H1 (cell line): Measurements from ENCODE around the gene PLA2G4A. TPM values are rescaled to one million over a fixed set of nuclear protein-coding genes. Genes with fewer than 3 reads are reported as not detected.

ENCODE experiments used
- CTCF ChIA-PET: fragments of 300-600 bp; sonication (Branson Sonifier 250); formaldehyde crosslinking; loops from one replicate; lab custom pipeline; 2021; ENCODE audit not compliant: partially characterized antibody; lab: Charles Lee
- POLR2A ChIA-PET: fragments of 300-600 bp; sonication (Branson Sonifier 250); formaldehyde crosslinking; loops from one replicate; lab custom pipeline; 2021; ENCODE audit warnings: inconsistent platforms; ENCODE audit not compliant: partially characterized antibody; lab: Charles Lee
- DNase-seq, 2 experiments: peaks; one replicate each; pipeline versions ENCODE4 v3.0.0 to v3.0.0-alpha.2; 2010 to 2022; ENCODE audit warnings: low spot score in 2 of 2, low read depth in 1 of 2, mixed read lengths in 1 of 2
- FAIRE-seq: peaks from 2 replicates; lab custom pipeline; 2011; peaks lifted over from hg19 to GRCh38; lab: Jason Lieb, UNC
- H2AFZ ChIP-seq: 2 replicates; pipeline ENCODE4 v1.8.1; 2012; ENCODE audit warnings: low read length, inconsistent platforms
- H2AK5ac ChIP-seq: 2 replicates; pipeline ENCODE4 v1.6.1; 2013; ENCODE audit warnings: low read depth, low read length
- H2BK120ac ChIP-seq: replicated peaks from 2 replicates; pipeline ENCODE3; 2013; ENCODE audit warnings: low read depth, low read length, inconsistent platforms
- H2BK12ac ChIP-seq: 2 replicates; pipeline ENCODE4 v1.6.1; 2013; ENCODE audit warnings: low read depth, low read length
- H2BK15ac ChIP-seq: 2 replicates; pipeline ENCODE4 v1.6.1; 2013; ENCODE audit warnings: low read length
- H2BK20ac ChIP-seq: 2 replicates; pipeline ENCODE4 v1.6.1; 2013; ENCODE audit warnings: low read length
- H2BK5ac ChIP-seq: 2 replicates; pipeline ENCODE4 v1.6.1; 2013; ENCODE audit warnings: low read depth, low read length
- H3K14ac ChIP-seq: 2 replicates; pipeline ENCODE4 v1.6.1; 2013; ENCODE audit warnings: inconsistent platforms; ENCODE audit not compliant: insufficient read length
- H3K18ac ChIP-seq: 2 replicates; pipeline ENCODE4 v1.6.1; 2013; ENCODE audit warnings: low read length; ENCODE audit errors: extremely low read depth
- H3K23ac ChIP-seq: 2 replicates; pipeline ENCODE4 v1.6.1; 2013; ENCODE audit warnings: inconsistent platforms; ENCODE audit not compliant: insufficient read length
- H3K23me2 ChIP-seq: 2 replicates; pipeline ENCODE4 v1.6.1; 2013; ENCODE audit warnings: low read depth, low read length
- H3K27ac ChIP-seq: 2 replicates; pipeline ENCODE4 v1.6.1; 2011; ENCODE audit warnings: low read depth, low read length, inconsistent platforms
- H3K27me3 ChIP-seq, 4 experiments: replicated peaks in 1 of 4; 1 replicate in 1 of 4; 2 replicates in 3 of 4; pipeline versions ENCODE4 v1.6.1 to v1.8.1; 2011 to 2013; ENCODE audit warnings: low read length in 3 of 4, mild to moderate bottlenecking in 3 of 4, inconsistent platforms in 2 of 4, mixed read lengths in 2 of 4, moderate library complexity in 1 of 4; ENCODE audit not compliant: control insufficient read depth in 3 of 4, insufficient read depth in 3 of 4; ENCODE audit errors: extremely low read depth in 1 of 4
- H3K36me3 ChIP-seq, 4 experiments: 2 replicates each; pipeline versions ENCODE4 v1.6.1 to v1.8.1; 2011 to 2013; ENCODE audit warnings: mild to moderate bottlenecking in 4 of 4, low read length in 3 of 4, moderate library complexity in 2 of 4, control low read depth in 1 of 4, inconsistent platforms in 1 of 4; ENCODE audit not compliant: insufficient read depth in 4 of 4, control insufficient read depth in 2 of 4
- H3K4ac ChIP-seq: replicated peaks from 2 replicates; pipeline ENCODE3; 2013; ENCODE audit warnings: low read length, low read depth, mixed read lengths, inconsistent platforms; ENCODE audit not compliant: insufficient read length
- H3K4me1 ChIP-seq, 4 experiments: replicated peaks in 1 of 4; 1 replicate in 1 of 4; 2 replicates in 3 of 4; pipeline versions ENCODE4 v1.6.1 to v1.8.1; 2011 to 2013; ENCODE audit warnings: low read length in 3 of 4, inconsistent platforms in 2 of 4, mixed read lengths in 1 of 4; ENCODE audit not compliant: insufficient read depth in 4 of 4, control insufficient read depth in 3 of 4
- H3K4me2 ChIP-seq, 2 experiments: 2 replicates each; pipeline versions ENCODE4 v1.6.1 to v1.8.1; 2011 to 2013; ENCODE audit warnings: low read depth in 2 of 2, low read length in 2 of 2, control low read depth in 1 of 2, inconsistent platforms in 1 of 2, mild to moderate bottlenecking in 1 of 2; ENCODE audit not compliant: insufficient read depth in 1 of 2
- H3K4me3 ChIP-seq, 4 experiments: fragments of 200-600, 300-600 bp in 1 of 4; sonication (generic), shearing (Covaris generic), sonication (Bioruptor Twin) in 1 of 4; 2 replicates each; pipeline versions ENCODE4 v1.5.1 to v1.8.1; 2011 to 2016; ENCODE audit warnings: low read length in 4 of 4, low read depth in 3 of 4, control low read depth in 2 of 4, inconsistent platforms in 2 of 4, mild to moderate bottlenecking in 2 of 4, mixed read lengths in 1 of 4, moderate library complexity in 1 of 4; ENCODE audit not compliant: insufficient read depth in 2 of 4; ENCODE audit errors: extremely low read depth in 1 of 4
- H3K56ac ChIP-seq: replicated peaks from 2 replicates; pipeline ENCODE3; 2013; ENCODE audit warnings: low read depth, mild to moderate bottlenecking, mixed read lengths, low read length, inconsistent platforms; ENCODE audit not compliant: insufficient read length
- H3K79me1 ChIP-seq: 2 replicates; pipeline ENCODE4 v1.6.1; 2013; ENCODE audit warnings: low read depth, low read length, control low read depth
- H3K79me2 ChIP-seq, 2 experiments: 2 replicates each; pipeline versions ENCODE4 v1.6.1 to v1.8.1; 2012 to 2013; ENCODE audit warnings: low read length in 2 of 2, mild to moderate bottlenecking in 2 of 2, inconsistent platforms in 1 of 2; ENCODE audit not compliant: insufficient read depth in 2 of 2, control insufficient read depth in 1 of 2
- H3K9ac ChIP-seq, 4 experiments: replicated peaks in 1 of 4; 1 replicate in 1 of 4; 2 replicates in 3 of 4; pipeline versions ENCODE4 v1.6.1 to v1.8.1; 2011 to 2013; ENCODE audit warnings: low read depth in 3 of 4, low read length in 3 of 4, control low read depth in 2 of 4, mild to moderate bottlenecking in 2 of 4, moderate library complexity in 2 of 4, inconsistent platforms in 1 of 4; ENCODE audit errors: extremely low read depth in 1 of 4
- H3K9me3 ChIP-seq, 2 experiments: 2 replicates each; pipeline versions ENCODE4 v1.6.1 to v1.8.1; 2012 to 2013; ENCODE audit warnings: mild to moderate bottlenecking in 2 of 2, moderate library complexity in 2 of 2, control low read depth in 1 of 2, inconsistent platforms in 1 of 2, low read depth in 1 of 2, low read length in 1 of 2, mixed read lengths in 1 of 2; ENCODE audit not compliant: insufficient read depth in 2 of 2
- H4K20me1 ChIP-seq, 2 experiments: replicated peaks in 1 of 2; 2 replicates each; pipeline versions ENCODE3 to v1.8.1; 2011 to 2013; ENCODE audit warnings: inconsistent platforms in 2 of 2, low read length in 2 of 2, mild to moderate bottlenecking in 1 of 2; ENCODE audit not compliant: insufficient read depth in 2 of 2, control insufficient read depth in 1 of 2
- H4K5ac ChIP-seq: 2 replicates; pipeline ENCODE4 v1.6.1; 2013; ENCODE audit warnings: low read length, low read depth, mixed read lengths, inconsistent platforms; ENCODE audit not compliant: insufficient read length
- H4K8ac ChIP-seq: 2 replicates; pipeline ENCODE4 v1.8.0; 2013; ENCODE audit warnings: mild to moderate bottlenecking, moderate library complexity, low read length, inconsistent platforms; ENCODE audit not compliant: insufficient read depth; ENCODE audit errors: extremely low read depth
- H4K91ac ChIP-seq: replicated peaks from 2 replicates; pipeline ENCODE3; 2013; ENCODE audit warnings: low read length, mixed read lengths, inconsistent platforms; ENCODE audit not compliant: insufficient read length
- EZH2 ChIP-seq: fragments of 200-600 bp; sonication (generic); IDR thresholded peaks from 2 replicates; pipeline ENCODE4 v1.7.1; 2012; ENCODE audit warnings: low read depth, mild to moderate bottlenecking, moderate library complexity, low read length, inconsistent platforms; ENCODE audit not compliant: severe bottlenecking
- FOSL1 ChIP-seq: IDR thresholded peaks from 2 replicates; pipeline ENCODE4 v1.6.1; 2011; ENCODE audit warnings: mild to moderate bottlenecking, low read depth, low read length, moderate library complexity; ENCODE audit not compliant: insufficient read depth
- PHF8 ChIP-seq: fragments of 200-600 bp; sonication (generic); conservative IDR thresholded peaks from 2 replicates; pipeline ENCODE4 v1.7.1; 2012; ENCODE audit warnings: low read depth, mild to moderate bottlenecking, inconsistent platforms, low read length, moderate library complexity
- TAF7 ChIP-seq: optimal IDR thresholded peaks from 2 replicates; pipeline ENCODE3; 2011; ENCODE audit warnings: low read depth, mild to moderate bottlenecking, inconsistent platforms, low read length, moderate library complexity, borderline replicate concordance
- WGBS, 2 experiments: shearing (Covaris generic) in 1 of 2; methylation state at CpG; one replicate each; pipeline versions ENCODE4 v1.1.6 to v1.1.7; 2013 to 2015; ENCODE audit warnings: low lambda C conversion rate in 2 of 2, mixed read lengths in 2 of 2, inconsistent platforms in 1 of 2, low coverage in 1 of 2, missing lambda C conversion rate in 1 of 2; ENCODE audit not compliant: insufficient replicate concordance in 2 of 2, insufficient coverage in 1 of 2, insufficient read length in 1 of 2; ENCODE audit errors: extremely low coverage in 1 of 2, missing lambda C conversion rate in 1 of 2; 5-methylcytosine and 5-hydroxymethylcytosine counted together
- polyA plus RNA-seq, 7 experiments: library from polyadenylated mRNA; depleted of rRNA in 3 of 7; stranded (reverse) in 5 of 7; unstranded in 2 of 7; fragments of >200 nt in 5 of 7; fragments of 200-250 nt in 2 of 7; gene quantifications; 1 replicate in 5 of 7; 2 replicates in 1 of 7; 4 replicates in 1 of 7; pipeline versions ENCODE4 v1.2.1 to v1.2.3, GENCODE V29; 2011 to 2013; ENCODE audit warnings: missing spikeins in 2 of 7, mixed read lengths in 2 of 7
- total RNA-seq: library from RNA; stranded (reverse); fragmentation: NEBNext Ultra II Directional; extraction: Animal tissue kit (Norgen Biotek cat#: 25700); gene quantifications from 2 replicates; pipeline ENCODE4 v1.2.1, GENCODE V29; 2021

The PLA2G4A gene
- total and polyA plus RNA-seq, 2 of the 8 experiments (the other 6 are each of a cell fraction or from before 2014, with no cell fraction given): 0.63 to 1.4 TPM

- WGBS, 2 experiments: 94% methylated on average over 8 of the region's 8 CpGs; no CpG with 5 or more reads in 1 of the 2 experiments
These were observed 174.6 kb downstream of the PLA2G4A start for GRCh38 chr1:187003353-187003752.

More at GRCh38 chr1:187003353-187003752, 174.6 kb downstream of the PLA2G4A start:
- 0 out of 7 replicates have a peak, but pooled peaks cover 0 to 2% (median 0%) of the 10 kb centered on the region in 4 experiments for H3K4me1 ChIP-seq
- no peak overlapping the region for H3K4me3 ChIP-seq
- peaks cover 0 to 3% (median under 1%) of the 10 kb centered on the region in 4 experiments; a peak in 2 of 8 replicates for H3K36me3 ChIP-seq
- no peak overlapping the region for H2BK20ac ChIP-seq
- H3K9me3 ChIP-seq: peaks cover 12 to 13% of the 10 kb centered on the region in 2 experiments
- CTCF ChIA-PET: interaction anchor here (0.9 to 1.9 kb wide), 6 partner anchors 9 to 87 kb away, joined by 3 to 7 read pairs (median 3); no protein-coding TSS in a partner anchor
- H2BK12ac ChIP-seq: no peak overlapping the region
- H3K23me2 ChIP-seq: no peaks in the 10 kb centered on the region
- H4K8ac ChIP-seq: no peak overlapping the region
- POLR2A ChIA-PET: no interaction called here
- H2BK120ac ChIP-seq: no peak overlapping the region
- no peak for DNase-seq
- no peaks in the 10 kb centered on the region for H4K20me1 ChIP-seq
- H2BK15ac ChIP-seq: no peak overlapping the region
- H3K9ac ChIP-seq: no peak overlapping the region
- no peak overlapping the region for H3K4ac ChIP-seq
- FAIRE-seq: no peak
- H2BK5ac ChIP-seq: no peak overlapping the region
- TF ChIP-seq FOSL1 (no peak), EZH2 (no peak), TAF7 (no peak), PHF8 (no peak)
- no peak overlapping the region for H4K5ac ChIP-seq
- H3K18ac ChIP-seq: no peak overlapping the region
- H3K23ac ChIP-seq: no peak overlapping the region
- no peak overlapping the region for H3K27ac ChIP-seq
- H3K79me1 ChIP-seq: no peaks in the 10 kb centered on the region
- H4K91ac ChIP-seq: no peak overlapping the region
- H3K27me3 ChIP-seq: no peaks in the 10 kb centered on the region
- H3K79me2 ChIP-seq: no peaks in the 10 kb centered on the region
- H3K14ac ChIP-seq: no peak overlapping the region
- no peak overlapping the region for H3K56ac ChIP-seq
- H3K4me2 ChIP-seq: no peak overlapping the region
- H2AK5ac ChIP-seq: no peak overlapping the region
- H2AFZ ChIP-seq: peak overlapping the region; percentile 53; the same call in 1 of the 2 replicates
